HepG2 (cell line): ENCODE measurements around the gene AGAP1. TPM values are rescaled to one million over a fixed set of nuclear protein-coding genes. Genes with fewer than 3 reads are reported as not detected.

Experiments
- ATAC-seq: fragments of 200-7000 bp; cut with Tn5 transposase; 3 replicates; pipeline ENCODE4 v1.9.1; 2020; ENCODE audit warnings: mild to moderate bottlenecking, moderate library complexity
- BruUV-seq: library from RNA; stranded (reverse); fragments of 400-500 nt; replicated peaks from 2 replicates; lab custom pipeline; 2021; lab: Mats Ljungman, UMichigan
- CTCF ChIA-PET: fragments of 300-600 bp; formaldehyde crosslinking; extraction: SDS; loops from one replicate; lab custom pipeline; 2021; ENCODE audit warnings: low total read pairs, inconsistent platforms, low intra/inter-chr PET ratio; lab: Yijun Ruan, JAX
- POLR2A ChIA-PET: fragments of 350-600 bp; sonication (Branson Sonifier 250); formaldehyde crosslinking; loops from one replicate; lab custom pipeline; 2020; ENCODE audit warnings: antibody characterized with exemption, inconsistent platforms; lab: Yijun Ruan, JAX
- DNase-seq: peaks from one replicate; pipeline ENCODE4 v3.0.0-alpha.2; 2015; ENCODE audit warnings: low spot score
- FAIRE-seq: peaks from 3 replicates; lab custom pipeline; 2011; peaks lifted over from hg19 to GRCh38; lab: Jason Lieb, UNC
- H2AFZ ChIP-seq: one replicate; pipeline ENCODE4 v1.6.1; 2011; ENCODE audit warnings: low read length, inconsistent platforms
- H3K27ac ChIP-seq: fragments of 300-600 bp; 3 replicates; pipeline ENCODE4 v1.8.0; 2011; ENCODE audit warnings: mixed run types, mild to moderate bottlenecking, mixed read lengths, low read length, inconsistent platforms; ENCODE audit not compliant: insufficient read depth; ENCODE audit errors: extremely low read length
- H3K27me3 ChIP-seq, 2 experiments: fragments of 200-600 bp in 1 of 2; 2 replicates in 1 of 2; 3 replicates in 1 of 2; pipeline versions ENCODE4 v1.6.0 to v1.8.0; 2011; ENCODE audit warnings: low read length in 2 of 2, mild to moderate bottlenecking in 2 of 2, moderate library complexity in 2 of 2, inconsistent platforms in 1 of 2; ENCODE audit not compliant: insufficient read depth in 2 of 2, control insufficient read depth in 1 of 2
- H3K36me3 ChIP-seq, 2 experiments: fragments of 200-600 bp in 1 of 2; replicated peaks in 1 of 2; 2 replicates in 1 of 2; 3 replicates in 1 of 2; pipeline versions ENCODE4 v1.5.1 to v1.8.0; 2011; ENCODE audit warnings: low read length in 2 of 2, inconsistent platforms in 1 of 2; ENCODE audit not compliant: insufficient read depth in 2 of 2, control insufficient read depth in 1 of 2
- H3K4me1 ChIP-seq: 2 replicates; pipeline ENCODE4 v1.5.1; 2012; ENCODE audit warnings: low read length, inconsistent platforms; ENCODE audit not compliant: insufficient read depth
- H3K4me2 ChIP-seq: 2 replicates; pipeline ENCODE4 v1.6.0; 2011; ENCODE audit warnings: low read depth, low read length, inconsistent platforms
- H3K4me3 ChIP-seq, 3 experiments: fragments of 200-600 bp in 1 of 3; sonication (generic), shearing (Covaris generic) in 1 of 3; replicated peaks in 1 of 3; 2 replicates each; pipeline ENCODE4 v1.5.1; 2011 to 2016; ENCODE audit warnings: low read length in 3 of 3, inconsistent platforms in 2 of 3, low read depth in 2 of 3, mild to moderate bottlenecking in 2 of 3, control low read depth in 1 of 3, mixed read lengths in 1 of 3; ENCODE audit not compliant: insufficient read depth in 1 of 3
- H3K79me2 ChIP-seq: one replicate; pipeline ENCODE4 v1.6.1; 2011; ENCODE audit warnings: low read length, inconsistent platforms; ENCODE audit not compliant: insufficient read depth
- H3K9ac ChIP-seq: 2 replicates; pipeline ENCODE4 v1.6.0; 2011; ENCODE audit warnings: mild to moderate bottlenecking, low read depth, low read length, inconsistent platforms; ENCODE audit not compliant: insufficient read depth
- H3K9me3 ChIP-seq: 2 replicates; pipeline ENCODE4 v1.5.1; 2012; ENCODE audit warnings: mild to moderate bottlenecking, low read length
- H4K20me1 ChIP-seq: 2 replicates; pipeline ENCODE4 v1.6.0; 2011; ENCODE audit warnings: inconsistent platforms, mild to moderate bottlenecking, low read length, moderate library complexity; ENCODE audit not compliant: insufficient read depth
- MEIS2 ChIP-seq: sonication (generic); formaldehyde crosslinking; IDR thresholded peaks from 2 replicates; pipeline ENCODE4 v1.9.0; 2021; ENCODE audit warnings: mild to moderate bottlenecking, missing genetic modification reagents
- POLR2G ChIP-seq: fragments of 200-400 bp; formaldehyde crosslinking; IDR thresholded peaks from 2 replicates; pipeline ENCODE4 v1.6.1; 2018; ENCODE audit warnings: mild to moderate bottlenecking, low read depth, low read length, moderate library complexity
- RELA ChIP-seq: sonication (generic); formaldehyde crosslinking; IDR thresholded peaks from 2 replicates; pipeline ENCODE4 v1.4.0; 2020; ENCODE audit warnings: missing genetic modification reagents
- WGBS: methylation state at CpG from one replicate; pipeline ENCODE4 v1.1.6; 2017; ENCODE audit warnings: low lambda C conversion rate; 5-methylcytosine and 5-hydroxymethylcytosine counted together
- in situ Hi-C: cut with HindIII; loops from 2 replicates; pipeline ENCODE4 v1.10.0; 2017; ENCODE audit warnings: low pct_unique_long_range_greater_than_20kb; ENCODE audit not compliant: extremely low pct_ligation_motif_present
- intact Hi-C: fragments of 100-400 bp; cut with micrococcal nuclease; formaldehyde crosslinking; loops from one replicate; pipeline ENCODE4 v1.10.0; 2022; ENCODE audit not compliant: unreplicated experiment
- polyA plus RNA-seq, 8 experiments: library from polyadenylated mRNA; depleted of rRNA in 3 of 8; stranded (reverse) in 7 of 8; unstranded in 1 of 8; fragments of >200 nt; fragmentation: Illumina TruSeq in 4 of 8; extraction: Trizol in 4 of 8; gene quantifications; 2 replicates each; pipeline versions ENCODE4 v1.2.1 to v1.2.3, GENCODE V29; 2011 to 2016; ENCODE audit warnings: low read depth in 4 of 8, missing spikeins in 1 of 8, mixed read lengths in 1 of 8; ENCODE audit not compliant: insufficient read depth in 1 of 8
- total RNA-seq, 5 experiments: library from RNA; depleted of rRNA; stranded (reverse); fragments of >200 nt; fragmentation: Illumina TruSeq; extraction: Trizol; gene quantifications; 2 replicates each; pipeline ENCODE4 v1.2.3, GENCODE V29; 2016; ENCODE audit warnings: low read depth in 1 of 5
- TF ChIP-seq, protein P1 (sequence below): sonication (generic); formaldehyde crosslinking; conservative IDR thresholded peaks from 2 replicates; pipeline ENCODE4 v1.4.0; 2020; ENCODE audit warnings: missing genetic modification reagents
- TF ChIP-seq, protein P2 (sequence below): sonication (generic); formaldehyde crosslinking; IDR thresholded peaks from 2 replicates; pipeline ENCODE4 v1.5.1; 2020; ENCODE audit warnings: mild to moderate bottlenecking, missing genetic modification reagents, borderline replicate concordance

AGAP1 gene
- total and polyA plus RNA-seq, 2 of the 13 experiments (the other 11 are each of a cell fraction or from before 2014, with no cell fraction given) = 21.2 to 32.7 TPM

DNA sequence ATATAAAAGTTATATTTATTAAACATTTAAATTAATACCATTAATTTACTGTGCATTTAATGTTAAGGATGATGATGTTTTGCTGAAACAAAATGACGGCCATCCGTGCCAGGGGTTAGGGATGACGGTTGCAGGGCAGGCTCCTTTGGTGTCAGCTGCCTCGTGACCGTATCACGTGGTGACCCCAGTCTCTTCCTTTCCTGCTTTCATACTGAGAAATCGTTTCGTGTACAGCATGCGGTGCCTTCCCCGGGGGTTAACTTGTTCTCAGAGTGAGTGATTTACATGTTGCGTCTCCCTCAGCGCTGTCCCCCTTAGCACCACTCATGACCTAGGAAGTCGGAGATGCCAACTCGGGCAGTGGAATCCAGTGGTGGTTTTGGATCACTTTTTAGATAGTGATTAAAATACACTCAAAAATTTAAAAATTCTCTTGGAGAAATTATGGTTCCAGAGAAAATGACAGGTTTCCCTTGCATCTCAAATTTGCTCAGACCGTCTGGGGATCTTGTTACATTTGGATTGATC is 383.5 kb downstream of the AGAP1 start (continued):
- TF ChIP-seq, protein P1, sequence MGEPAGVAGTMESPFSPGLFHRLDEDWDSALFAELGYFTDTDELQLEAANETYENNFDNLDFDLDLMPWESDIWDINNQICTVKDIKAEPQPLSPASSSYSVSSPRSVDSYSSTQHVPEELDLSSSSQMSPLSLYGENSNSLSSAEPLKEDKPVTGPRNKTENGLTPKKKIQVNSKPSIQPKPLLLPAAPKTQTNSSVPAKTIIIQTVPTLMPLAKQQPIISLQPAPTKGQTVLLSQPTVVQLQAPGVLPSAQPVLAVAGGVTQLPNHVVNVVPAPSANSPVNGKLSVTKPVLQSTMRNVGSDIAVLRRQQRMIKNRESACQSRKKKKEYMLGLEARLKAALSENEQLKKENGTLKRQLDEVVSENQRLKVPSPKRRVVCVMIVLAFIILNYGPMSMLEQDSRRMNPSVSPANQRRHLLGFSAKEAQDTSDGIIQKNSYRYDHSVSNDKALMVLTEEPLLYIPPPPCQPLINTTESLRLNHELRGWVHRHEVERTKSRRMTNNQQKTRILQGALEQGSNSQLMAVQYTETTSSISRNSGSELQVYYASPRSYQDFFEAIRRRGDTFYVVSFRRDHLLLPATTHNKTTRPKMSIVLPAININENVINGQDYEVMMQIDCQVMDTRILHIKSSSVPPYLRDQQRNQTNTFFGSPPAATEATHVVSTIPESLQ (CRISPR knock-in tag) = no peak
- TF ChIP-seq, protein P2, sequence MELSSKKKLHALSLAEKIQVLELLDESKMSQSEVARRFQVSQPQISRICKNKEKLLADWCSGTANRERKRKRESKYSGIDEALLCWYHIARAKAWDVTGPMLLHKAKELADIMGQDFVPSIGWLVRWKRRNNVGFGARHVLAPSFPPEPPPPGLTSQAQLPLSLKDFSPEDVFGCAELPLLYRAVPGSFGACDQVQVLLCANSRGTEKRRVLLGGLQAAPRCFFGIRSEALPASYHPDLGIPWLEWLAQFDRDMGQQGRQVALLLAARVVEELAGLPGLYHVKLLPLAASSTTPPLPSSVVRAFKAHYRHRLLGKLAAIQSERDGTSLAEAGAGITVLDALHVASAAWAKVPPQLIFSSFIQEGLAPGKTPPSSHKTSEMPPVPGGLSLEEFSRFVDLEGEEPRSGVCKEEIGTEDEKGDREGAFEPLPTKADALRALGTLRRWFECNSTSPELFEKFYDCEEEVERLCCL (CRISPR knock-in tag) = no peak

DNA sequence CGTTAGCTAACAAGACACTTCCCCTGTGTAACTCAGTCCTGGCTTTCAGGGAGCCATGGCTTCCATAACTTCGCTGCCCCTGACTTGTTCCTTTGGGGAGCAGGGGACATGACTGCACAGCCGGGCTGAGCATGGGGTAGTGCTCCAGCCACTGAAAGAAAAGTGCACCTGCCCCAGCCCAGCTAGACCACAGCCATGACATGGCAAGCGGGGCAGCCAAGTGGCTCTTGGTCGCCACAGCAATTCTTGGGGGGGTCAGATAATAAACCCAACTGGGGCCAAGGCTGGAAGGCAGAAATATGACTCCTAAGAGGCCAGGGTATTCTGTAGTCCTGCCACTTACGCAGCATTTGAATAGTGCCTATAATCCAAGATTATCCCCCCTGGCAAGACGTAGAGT is 385.3 kb downstream of the AGAP1 start:
- CTCF ChIA-PET = no interaction called here
- H3K27me3 ChIP-seq = no peaks in the 10 kb centered on the region
- TF ChIP-seq RELA (CRISPR knock-in tag) = no peak
- no peak for TF ChIP-seq POLR2G
- TF ChIP-seq MEIS2 (CRISPR knock-in tag) = no peak
- TF ChIP-seq, all 625 proteins: peak for 0
- Histone ChIP-seq H2AFZ (no peak overlapping the region), H3K36me3 (peaks cover 5 to 8% of the 10 kb centered on the region in 2 experiments; a peak in 3 of 5 replicates), H3K4me2 (no peak overlapping the region), H3K4me3 (no peak overlapping the region), H3K79me2 (no peaks in the 10 kb centered on the region), H4K20me1 (no peaks in the 10 kb centered on the region), H3K27ac (no peak overlapping the region), H3K9ac (no peak overlapping the region), H3K4me1 (no peaks in the 10 kb centered on the region), H3K9me3 (no peaks in the 10 kb centered on the region)
- POLR2A ChIA-PET = no interaction called here
- BruUV-seq = no TSS peak
- intact Hi-C loops (no loop called here), in situ Hi-C loops (no loop called here)
- ATAC-seq (no peak; the same call in 2 of the 3 replicates), FAIRE-seq (no peak), DNase-seq (no peak)
- whole genome bisulfite sequencing = 98% methylated on average over 7 of the region's 7 CpGs
